NCI-H2196 (cell line): ENCODE results near the gene JPH3.
"Not testable (repeated sequence)": the region's sequence is repeated elsewhere in the genome, so short reads cannot be mapped to it uniquely, and the experiment has no call there.

ENCODE experiments used
- DNase-seq: peaks from one replicate; lab custom pipeline; 2025; ENCODE audit not compliant: unreplicated experiment; lab: John Stamatoyannopoulos, UW

Gene JPH3

DNA sequence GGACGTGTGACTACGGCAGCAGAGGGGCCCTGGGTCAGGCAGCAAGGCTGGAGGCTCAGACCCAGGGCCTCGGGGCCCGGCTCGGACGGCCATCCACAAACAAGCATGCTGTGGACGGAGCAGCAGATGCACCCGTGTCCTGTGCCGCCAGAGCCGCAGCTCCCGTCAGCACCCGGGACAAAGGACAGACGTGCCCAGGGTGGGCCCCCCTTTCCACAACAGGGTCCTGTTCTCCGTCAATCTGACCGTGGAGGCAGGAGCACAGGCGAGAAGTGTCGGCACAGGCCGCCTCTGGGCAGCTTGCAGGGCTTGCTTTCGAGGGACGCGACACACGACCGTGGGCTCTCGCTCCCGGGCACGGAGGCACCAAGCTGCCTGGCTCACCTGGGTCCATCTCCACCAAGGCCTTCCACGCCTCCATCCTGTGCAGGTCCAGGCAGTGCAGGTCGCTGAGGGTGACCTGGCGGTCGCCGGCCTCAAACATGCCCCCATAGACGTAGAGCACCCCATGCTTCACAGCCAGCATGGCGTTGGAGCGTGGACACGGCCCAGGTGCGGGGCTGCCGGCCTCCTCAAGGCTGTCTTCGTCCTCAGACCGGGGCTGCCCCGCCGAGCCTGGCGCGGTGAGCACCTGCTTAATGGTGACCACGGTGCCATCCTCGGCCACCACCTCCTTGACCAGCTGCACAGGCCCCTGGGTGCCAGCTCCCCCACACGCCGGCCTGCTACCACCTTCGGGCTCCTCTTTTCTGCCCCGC is 106.8 kb downstream of the JPH3 start:
- no peak for DNase-seq

DNA sequence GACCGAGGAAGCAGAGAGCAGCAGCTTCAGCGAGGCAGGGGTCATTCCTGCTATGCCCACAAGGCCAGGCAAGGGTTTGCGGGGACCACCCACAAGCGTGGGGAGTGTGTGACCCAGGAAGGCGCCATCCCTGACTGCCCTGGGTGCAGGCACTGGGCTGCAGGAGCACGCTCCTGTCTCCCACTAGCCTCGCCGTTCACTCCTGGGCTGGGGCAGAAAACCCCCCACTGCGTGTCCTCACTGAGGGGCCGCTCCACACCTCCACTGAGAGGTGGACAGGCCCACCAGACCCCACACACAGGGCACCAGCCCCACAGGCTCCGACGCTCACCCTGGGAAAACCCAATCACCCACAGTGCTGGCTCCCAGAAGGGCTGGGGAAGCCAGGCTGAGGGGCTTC is 107.4 kb downstream of the JPH3 start:
- no peak for DNase-seq

DNA sequence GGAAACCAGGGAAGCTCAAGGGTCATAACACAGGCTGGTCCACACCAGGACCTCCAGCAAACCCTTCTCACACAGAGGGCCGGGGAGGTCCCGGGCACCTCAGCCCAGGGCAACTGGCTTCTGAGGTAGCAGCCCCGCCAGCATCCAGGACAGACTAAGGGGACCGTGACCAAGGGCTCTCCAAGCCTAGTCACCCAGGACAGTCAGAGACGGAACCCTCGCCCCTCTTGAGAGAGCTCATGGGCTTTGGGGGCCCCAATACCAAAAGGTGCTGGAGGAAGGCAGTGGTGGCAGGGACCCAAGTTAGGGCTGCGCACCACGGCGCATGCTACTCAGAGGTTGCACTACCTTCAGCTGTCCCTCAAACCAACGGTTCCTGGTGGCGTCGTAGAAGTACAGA is 108.6 kb downstream of the JPH3 start:
- no peak for DNase-seq

DNA sequence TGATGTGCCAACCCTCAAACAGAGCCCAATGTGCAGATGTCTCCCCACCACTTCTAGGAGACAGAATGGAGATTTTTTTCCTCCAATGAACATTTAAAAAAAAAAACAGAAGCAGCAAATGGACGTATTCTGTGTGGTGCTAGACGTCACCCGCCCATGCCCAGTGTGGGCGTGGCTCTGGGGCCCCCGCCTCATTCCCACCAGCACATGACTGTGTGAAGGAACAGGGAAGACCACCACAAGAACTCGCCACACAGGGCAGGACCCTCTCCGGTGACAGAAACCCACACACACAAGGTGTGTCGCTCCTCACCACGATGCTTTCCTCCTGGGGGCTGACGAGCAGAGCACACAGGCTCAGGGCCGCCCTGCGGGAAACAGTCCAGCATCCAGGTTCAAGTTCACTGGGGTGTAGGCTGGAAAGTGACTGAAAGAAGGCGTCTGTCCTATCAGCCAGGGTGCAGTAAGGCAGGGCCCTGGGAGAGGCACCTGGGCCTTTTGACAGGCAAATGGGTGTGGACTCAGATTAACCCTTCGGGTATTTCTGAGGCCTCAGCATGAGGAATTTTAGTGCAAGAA is 110.0 kb downstream of the JPH3 start:
- no peak for DNase-seq

DNA sequence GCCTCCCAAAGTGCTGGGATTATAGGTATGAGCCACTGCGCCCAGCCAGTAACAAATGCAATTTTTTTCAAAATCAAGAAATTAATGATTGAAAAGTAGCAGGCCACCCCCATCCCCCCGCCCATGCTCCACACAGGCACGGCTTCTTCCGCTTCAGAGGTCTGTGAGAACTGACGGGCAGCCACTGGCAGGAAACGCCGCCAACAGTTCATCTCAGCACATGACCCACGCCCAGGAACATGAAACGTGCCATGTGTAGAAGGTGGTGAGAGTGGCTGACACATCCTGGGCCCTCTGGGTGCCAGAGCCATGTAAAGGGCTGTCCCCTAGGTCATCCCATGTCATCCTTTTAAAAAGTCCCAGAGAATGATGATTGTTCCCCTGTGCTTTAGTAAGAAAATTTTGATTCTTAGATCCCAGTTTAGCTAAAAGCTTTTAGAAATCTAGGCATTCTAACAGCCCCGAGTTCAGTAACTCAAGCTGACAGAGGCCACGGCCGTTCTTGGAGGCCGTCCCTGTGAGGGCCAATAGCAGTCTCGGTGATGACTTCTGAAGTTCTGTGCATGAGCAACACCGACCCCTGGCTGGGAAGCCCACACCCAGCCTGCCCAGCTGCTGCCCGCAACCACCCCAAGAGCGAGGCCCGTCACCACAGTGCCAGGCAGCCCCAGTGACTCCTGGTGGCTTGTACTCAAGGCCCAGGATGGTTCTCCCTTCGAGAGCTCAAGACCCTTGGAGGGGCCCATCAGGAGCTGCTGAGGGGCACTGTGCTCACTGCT is 111.3 kb downstream of the JPH3 start:
- no peak for DNase-seq

DNA sequence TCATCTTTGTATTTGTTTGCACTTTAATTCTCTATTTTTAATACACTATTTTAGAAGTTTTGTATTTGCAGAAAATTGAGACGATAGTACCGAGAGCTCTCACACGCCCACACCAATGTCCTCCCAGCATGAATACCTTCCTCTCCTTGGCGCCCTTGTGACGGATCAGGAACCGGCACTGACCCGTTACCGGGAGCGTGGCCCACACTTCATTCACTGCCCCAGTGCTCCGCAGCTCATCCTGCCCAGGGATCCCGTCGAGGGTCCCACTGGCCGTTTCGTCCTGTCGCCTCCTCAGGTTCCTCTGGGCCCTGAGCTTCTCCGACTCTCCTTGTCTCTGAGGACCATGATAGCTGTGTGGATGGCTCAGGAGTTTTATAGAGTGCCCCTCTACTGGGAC is 112.9 kb downstream of the JPH3 start:
- no peak for DNase-seq

DNA sequence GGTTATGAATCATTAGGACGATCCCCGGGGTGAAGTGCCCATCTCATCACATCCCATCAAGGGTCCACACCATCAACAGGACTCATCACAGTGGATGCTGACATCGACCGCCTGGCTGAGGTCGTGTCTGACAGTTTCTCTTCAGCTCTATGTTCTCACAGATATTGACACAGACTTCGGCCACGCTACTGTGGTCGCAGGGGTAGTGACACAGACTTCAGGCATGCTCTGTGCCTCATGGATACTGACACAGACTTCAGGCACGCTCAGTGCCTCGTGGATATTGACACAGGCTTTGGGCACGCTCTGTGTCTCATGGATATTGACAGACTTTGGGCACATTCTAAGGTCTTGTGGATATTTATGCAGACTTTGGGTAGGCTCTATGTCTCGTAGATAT is 113.3 kb downstream of the JPH3 start:
- no peak for DNase-seq

DNA sequence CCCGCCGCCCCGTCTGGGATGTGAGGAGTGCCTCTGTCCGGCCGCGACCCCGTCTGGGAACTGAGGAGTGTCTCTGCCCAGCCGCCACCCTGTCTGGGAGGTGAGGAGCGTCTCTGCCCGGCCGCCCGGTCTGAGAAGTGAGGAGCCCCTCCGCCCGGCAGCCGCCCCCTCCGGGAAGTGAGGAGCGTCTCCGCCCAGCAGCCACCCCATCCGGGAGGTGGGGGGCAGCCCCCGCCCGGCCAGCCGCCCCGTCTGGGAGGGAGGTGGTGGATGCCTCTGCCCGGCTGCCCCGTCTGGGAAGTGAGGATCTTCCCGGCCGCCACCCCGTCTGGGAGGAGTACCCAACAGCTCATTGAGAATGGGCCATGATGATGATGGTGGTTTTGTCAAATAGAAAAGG is 116.5 kb downstream of the JPH3 start:
- not testable (repeated sequence) for DNase-seq

DNA sequence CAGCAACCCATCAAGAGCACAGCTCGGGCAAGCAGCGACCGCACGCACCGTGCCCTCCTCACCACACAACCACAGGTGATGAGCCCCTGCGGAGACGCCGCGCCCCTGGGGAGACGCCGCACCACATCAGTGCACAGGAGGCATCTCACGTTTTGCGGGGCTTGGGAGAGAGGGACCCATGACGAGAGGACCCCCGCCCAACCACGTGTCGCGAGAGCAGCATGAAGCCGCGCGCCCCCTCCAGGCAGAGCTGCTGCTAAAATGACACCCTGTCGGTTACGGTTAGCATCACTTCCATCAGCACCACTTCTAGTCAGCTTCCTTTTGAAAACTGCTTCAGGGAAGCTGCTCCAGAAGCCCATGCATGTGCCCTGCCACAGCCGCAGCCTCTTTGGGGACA is 118.1 kb downstream of the JPH3 start:
- no peak for DNase-seq

DNA sequence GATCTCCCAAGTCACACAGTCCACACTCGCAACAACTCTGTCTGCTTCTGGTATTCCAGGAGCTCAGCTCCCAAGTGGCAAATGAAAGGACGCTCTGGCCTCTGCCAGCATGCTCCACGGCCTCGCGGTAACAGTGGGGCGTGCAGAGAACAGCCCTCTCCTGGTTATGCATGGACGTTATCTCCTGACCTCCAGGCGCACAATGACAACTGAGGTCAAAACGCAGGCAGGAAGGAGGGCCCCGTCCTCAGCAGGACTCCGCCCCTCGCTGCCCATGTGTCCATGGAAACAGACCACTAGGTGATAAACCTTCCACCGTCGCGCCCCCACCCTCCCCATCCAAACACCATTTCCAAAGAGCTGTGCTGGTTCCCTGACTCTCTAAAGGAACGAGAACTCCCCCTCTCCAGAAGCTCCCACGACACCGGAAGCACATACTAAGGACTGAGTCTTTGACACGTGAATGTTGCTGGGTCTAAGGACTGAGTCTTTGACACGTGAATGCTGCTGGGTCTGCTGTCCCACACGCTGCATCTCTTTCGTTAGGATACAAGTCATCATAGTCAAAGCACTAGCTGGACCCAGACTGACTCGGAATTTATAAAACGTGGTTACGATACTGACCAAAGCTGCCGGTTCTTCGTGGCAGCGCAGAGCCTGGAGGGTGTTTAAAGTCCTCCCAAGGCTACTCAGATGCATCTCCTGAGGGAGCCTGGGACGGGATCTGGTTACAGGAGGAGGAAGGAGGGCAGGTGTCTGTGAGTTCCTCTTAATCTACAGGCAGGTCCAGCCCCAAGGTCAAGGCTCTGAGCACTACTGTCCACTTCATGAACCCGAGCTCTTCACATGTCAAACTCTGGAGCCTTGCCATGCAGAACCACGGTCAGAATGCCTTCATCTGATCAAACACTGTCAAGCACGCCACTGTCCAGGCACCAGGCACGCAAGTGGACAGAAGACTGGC is 119.6 kb downstream of the JPH3 start:
- no peak for DNase-seq

DNA sequence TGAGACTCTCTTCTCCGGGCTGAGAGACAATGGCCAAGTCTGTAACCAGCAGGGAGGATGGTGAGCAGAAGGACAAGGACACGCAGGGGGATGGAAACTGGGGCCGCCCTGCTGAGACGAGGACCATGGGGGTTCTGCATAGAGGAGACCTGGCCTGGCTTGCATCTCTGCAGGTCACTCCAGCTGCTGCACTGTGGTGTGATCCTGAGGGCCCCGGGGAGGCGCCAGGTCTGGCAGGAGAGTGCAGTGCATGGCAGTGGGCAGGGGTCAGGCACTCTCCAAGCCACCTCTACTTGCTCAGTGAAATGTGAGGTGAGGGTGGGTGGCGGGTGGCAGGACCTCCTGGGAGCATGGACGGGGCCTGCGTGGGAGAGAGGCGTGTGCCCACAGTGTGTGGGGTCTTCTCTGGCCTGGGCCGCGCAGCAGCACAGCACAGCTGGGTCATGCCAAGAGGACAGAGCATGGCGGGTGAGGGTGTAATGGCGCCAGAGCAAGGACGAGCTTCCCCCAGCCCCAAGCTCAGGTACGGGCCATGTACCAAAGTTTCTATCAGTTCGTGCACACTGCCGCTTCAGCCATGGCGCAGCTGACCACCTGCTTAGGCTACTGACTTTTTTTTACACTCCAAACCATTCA is 120.4 kb downstream of the JPH3 start:
- DNase-seq = no peak

DNA sequence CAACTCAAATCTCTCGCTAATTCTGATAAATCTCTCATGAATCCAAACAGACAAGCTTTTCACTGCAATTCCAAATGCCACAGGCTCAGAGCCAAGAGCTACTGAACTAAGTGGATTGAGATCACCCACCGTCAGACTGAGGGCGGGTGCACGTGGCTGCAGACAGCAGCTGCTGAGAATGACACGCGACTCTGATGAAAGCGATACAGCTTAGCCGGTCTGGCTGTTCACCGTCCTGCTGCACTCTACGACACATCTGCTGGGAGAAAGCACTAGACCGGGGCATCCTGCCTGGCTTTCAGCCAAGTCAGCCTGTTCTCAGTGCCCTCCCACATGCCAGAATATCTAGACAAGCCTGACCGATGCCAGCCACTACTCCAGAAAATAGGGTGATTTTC is 120.9 kb downstream of the JPH3 start:
- DNase-seq = peak; percentile 82

DNA sequence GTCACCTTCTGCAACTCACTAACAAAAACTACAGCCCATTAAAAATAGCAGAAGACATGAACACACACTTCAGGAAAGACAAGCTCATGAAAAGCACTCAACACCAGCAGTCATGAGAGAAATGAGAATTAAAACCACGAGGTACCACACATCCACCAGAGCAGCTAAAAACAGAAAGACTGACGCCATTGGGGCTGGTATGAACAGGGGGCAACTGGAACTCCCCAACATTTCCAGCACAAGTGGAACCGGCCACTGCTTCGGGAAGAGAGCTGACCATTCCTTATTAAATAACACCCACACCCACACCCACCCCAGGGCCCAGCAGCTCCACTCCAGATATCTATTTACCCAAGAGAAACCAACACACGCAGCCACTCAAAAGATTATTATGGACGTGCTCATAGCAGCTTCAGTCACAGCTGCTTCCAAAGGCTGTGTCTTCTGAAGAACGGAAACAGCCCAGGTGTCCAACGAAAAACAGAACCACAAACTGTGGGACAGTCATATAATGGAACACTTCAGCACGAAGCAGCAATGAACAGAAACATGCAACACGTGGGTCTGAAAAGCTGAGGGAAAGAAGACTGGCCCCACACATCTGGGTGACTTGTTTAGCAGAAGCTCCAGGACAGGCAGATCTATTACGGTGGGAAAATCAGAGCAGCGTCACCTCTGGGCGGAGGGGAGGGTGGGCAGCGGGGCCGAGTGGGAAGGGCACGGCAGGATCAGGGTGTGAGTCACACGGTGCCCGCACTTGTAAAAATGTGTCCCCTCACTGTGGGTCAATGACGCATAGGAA is 122.4 kb downstream of the JPH3 start:
- no peak for DNase-seq

DNA sequence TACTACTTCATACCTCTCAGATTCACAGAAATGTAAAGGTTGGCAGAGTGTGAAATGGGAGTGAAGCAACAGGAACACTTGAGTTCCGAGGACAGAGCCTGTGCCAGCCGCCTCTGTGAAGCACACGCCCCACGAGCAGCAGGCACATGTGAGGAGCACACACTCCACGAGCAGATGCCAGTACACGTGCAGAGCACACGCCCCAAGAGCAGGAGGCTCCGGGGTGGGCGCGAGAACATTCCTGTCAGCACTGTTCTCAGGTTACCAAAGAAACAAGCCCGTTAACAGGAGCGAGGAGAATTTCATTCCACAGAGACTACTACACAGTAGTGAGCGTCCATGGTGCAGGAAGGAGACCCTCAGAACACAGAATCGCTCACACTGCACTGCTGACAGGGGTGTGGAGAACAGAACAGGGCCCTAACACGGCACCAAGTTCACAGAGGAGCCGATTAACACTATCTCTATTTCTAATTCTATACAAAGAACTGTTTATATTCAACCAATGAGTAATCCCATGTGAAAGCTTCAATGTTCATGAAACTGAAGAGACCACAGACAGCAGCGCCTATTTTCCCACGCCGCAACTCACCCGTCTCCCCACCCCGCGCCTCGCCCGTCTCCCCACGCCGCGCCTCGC is 123.4 kb downstream of the JPH3 start:
- DNase-seq = no peak

DNA sequence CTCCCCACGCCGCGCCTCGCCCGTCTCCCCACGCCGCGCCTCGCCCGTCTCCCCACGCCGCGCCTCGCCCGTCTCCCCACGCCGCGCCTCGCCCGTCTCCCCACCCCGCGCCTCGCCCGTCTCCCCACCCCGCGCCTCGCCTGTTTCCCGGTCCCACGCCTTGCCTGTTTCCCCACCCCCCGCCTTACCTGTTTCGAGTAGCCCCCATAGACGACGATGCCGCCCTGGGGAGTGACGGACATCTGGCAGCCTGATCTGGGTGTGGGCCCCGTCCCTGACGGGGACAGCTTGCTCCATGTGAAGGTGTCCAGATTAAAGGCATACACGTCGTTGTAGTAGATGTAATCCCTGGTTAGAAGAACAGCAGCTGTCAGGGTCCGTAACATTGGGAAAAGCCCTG is 124.3 kb downstream of the JPH3 start:
- not testable (repeated sequence) for DNase-seq

DNA sequence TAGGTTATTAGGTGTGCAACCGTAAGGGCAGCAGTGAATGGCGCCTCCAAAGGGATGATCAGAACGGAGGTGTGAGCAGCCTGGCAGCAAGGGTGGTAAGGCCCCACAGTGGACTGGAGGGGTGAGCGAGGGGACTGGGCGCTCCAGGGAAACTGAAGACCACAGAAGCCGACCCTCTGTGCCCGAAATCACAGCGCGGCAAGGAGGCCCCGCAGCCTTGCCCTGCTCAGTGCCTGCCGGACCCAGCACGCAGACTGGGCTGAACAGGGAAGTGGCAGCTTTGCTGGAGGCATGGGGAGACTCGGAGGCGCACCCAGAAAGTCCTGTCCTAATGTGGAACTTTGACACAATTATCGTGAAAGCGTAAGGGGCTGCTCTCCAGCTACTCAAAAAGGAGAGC is 125.0 kb downstream of the JPH3 start:
- DNase-seq = no peak

DNA sequence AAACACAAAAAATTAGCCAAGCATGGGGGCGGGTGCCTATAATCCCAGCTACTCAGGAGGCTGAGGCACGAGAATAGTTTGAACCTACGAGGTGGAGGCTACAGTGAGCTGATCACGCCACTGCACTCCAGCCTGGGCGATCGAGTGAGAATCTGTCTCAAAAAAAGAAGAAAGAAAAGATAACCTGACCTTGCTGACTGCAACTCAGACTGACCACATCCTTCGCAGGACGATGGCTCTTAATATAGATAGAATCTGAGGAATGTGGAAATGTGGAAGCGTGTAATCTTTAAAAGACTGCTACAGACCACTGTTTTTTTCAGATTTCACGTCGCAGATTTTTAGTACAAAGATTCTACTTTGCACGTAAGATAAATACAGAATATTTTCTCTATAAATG is 125.7 kb downstream of the JPH3 start:
- no peak for DNase-seq

DNA sequence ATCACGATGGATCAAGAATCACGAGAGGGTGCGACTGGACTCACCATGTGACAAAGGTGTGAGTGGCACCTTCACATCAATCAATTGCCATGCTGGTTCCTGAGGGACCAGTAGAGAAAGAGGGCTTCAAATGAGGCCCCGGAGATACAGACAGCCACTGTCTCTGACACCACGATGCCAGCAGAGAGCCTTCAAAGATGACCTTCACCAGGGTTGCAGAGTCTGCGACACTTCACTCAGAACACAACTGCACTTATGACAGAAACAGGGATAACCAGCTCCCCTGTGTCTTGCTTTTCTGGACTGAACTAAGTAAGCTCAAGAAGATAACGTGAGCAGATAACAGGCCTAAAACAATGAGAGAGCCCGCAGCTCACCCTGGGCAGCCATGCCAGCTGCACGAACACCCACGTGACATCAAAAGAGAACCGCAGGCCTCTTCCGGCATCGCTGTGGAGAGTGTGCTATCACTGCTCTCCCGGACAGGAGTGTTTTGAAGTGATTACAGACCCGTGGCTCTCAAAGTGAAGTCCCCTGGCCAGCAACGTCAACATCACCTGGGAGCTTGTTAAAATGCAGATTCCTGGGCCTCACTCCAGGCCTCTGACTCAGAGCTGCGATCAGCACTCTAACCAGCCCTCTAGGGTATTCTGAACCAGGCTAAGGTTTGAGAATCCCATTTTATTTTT is 127.1 kb downstream of the JPH3 start:
- no peak for DNase-seq

DNA sequence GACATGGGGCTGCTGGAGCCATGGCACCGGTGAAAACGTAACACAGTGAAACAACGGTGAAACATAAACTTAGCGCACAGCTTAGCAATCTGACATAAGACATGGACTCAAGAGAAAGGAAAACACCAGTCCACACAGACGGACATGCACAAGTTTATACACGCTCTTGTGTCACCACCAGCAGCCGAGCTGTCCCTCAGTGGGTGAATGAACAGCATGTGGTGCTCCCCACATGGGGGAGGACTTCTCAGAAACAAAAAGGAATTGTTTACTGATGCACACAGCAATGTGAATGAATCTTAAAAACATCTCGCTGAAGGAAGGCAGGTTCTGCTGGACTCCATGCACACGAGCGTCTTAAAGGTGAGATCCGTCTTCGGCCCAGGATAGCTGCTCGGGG is 129.3 kb downstream of the JPH3 start:
- no peak for DNase-seq
